ENCODE measurements around the gene CYB5D1.
"Not testable (repeated sequence)": the region's sequence is repeated elsewhere in the genome, so short reads cannot be mapped to it uniquely, and the experiment has no call there.

The CYB5D1 gene

DNA sequence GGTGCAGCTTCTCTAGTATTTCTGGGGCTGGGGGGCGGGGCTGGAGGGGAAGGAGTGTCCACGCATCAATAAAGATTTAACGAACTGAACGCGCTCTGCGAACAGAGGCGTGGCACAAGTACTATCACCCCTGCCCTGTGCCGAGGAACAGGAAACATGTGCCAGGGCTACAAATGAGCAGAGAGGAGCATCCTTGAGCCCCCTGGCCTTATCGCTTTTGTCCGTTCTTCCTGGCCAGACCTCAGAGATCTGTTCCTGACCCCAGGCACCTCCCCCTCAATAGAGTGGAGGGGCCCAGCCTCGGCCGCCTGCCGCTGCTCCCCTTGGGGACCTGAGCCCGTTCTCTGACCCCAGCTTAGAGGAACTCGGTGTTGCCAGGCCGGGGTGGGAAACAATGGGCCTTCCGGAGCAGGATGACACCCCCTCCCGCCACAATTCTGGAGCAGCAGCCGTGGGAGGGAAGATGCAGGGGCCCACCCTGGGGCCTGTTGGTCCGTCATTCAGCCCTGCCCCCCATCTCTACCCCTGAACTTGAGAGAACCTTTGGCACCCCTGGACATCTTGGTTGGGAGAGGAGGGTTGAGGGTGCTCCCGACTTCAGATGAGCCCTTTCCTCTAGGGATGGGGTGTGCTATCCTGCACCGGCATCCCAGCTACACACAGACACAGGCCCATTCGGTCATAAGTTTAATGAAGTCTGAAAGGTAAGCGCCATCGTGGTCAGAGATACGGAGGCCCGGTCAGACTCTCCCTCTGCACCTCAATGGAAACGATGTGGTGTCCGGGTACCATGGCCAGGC is 1.6 kb upstream of the CYB5D1 start:
- in situ Hi-C loops (cut with HindIII; ENCODE audit: low sequenced_read_pairs) = no loop called here

GRCh38 chr17:7856811-7857712 is 741 bp upstream of the CYB5D1 start, which contains the start of gene NAA38:
TSS of gene NAA38 (minus strand) at chr17:7857559. CDS start at chr17:7857463, 96 bp downstream.
- in situ Hi-C loops (cut with HindIII; ENCODE audit: low sequenced_read_pairs) = no loop called here

DNA sequence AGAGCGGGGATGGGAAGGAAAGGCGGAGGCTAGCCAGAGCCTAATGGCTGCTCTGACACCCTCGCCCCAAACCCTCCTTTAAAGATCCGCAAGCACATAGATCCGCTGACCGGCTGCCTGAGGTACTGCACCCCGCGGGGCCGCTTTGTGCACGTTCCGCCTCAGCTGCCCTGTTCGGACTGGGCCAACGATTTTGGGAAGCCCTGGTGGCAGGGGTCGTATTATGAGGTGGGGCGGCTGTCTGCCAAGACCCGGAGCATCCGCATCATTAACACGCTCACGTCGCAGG is 663 bp downstream of the CYB5D1 start:
- in situ Hi-C loops (cut with HindIII; ENCODE audit: low sequenced_read_pairs) = no loop called here

DNA sequence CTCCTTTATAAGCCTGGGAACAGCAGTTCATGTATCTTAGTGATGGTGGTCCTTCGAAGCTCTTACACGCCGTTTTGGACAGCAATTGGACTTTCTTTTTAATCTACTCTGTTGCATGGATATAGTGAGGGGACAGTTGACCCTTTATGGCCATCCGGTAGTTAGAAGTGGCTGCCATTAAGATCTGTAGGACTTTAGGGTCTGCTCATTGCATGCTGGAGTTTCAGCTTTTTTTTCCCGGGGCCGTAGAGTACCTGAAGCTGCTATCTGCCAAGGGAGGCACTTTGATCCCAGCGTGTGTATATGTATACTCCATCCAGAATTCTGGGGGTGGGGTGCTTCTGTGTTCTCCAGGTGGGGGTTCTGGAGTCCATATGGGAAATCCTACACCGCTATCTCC is 1.2 kb downstream of the CYB5D1 start:
- in situ Hi-C loops (cut with HindIII; ENCODE audit: low sequenced_read_pairs) = no loop called here

- in situ Hi-C loops (cut with HindIII; ENCODE audit: low sequenced_read_pairs) = no loop called here
Measured at GRCh38 chr17:7862692-7863437, 5.1 kb downstream of the CYB5D1 start.

DNA sequence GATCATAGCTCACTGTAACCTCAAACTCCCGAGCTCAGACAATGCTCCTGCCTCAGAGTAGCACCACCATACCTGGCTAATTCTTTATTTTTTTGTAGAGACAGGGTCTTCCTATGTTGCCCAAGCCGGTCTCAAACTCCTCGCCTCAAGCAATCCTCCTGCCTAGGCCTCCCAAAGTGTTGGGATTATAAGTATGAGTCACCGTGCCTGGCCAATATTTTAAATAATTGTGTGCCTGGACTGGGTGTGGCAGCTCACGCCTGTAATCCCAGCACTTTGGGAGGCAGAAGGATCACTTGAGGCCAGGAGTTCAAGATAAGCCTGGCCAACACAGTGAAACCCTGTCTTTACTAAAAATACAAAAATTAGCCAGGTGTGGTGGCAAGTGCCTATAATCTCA is 6.6 kb downstream of the CYB5D1 start:
- in situ Hi-C loops (cut with HindIII; ENCODE audit: low sequenced_read_pairs) = not testable (repeated sequence)

DNA sequence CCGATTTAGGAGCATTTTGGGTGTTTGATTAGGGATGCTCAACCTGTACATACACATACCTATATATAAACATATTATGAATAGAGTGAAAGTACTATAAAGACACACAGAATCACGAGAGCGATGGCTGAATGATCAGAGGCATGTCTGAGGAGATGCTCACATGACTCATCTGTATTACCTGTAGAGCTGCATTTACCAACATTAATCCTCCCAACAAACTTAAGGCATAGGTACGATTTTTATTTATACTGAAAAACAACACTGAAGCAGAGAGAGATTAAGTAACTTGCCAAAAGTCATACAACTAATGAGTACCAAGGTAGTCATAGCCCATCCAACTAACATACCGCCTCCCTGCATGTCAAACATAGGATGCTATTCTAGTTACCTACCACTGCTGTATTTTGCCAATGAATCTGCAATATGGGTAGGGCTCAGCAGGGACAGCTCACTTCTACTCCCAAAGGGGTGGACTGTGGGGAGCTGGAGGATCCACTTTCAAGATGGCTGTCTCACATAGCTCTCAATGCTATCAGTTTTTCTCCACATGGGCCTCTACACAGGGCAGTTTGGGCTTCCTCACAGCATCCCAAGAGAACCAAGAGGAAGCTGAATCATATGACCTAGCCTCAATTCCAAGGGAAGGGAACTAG is 7.3 kb downstream of the CYB5D1 start:
- in situ Hi-C loops (cut with HindIII; ENCODE audit: low sequenced_read_pairs) = no loop called here

- in situ Hi-C loops (cut with HindIII; ENCODE audit: low sequenced_read_pairs) = no loop called here
Measured at GRCh38 chr17:7867881-7868329, 10.1 kb downstream of the CYB5D1 start.

DNA sequence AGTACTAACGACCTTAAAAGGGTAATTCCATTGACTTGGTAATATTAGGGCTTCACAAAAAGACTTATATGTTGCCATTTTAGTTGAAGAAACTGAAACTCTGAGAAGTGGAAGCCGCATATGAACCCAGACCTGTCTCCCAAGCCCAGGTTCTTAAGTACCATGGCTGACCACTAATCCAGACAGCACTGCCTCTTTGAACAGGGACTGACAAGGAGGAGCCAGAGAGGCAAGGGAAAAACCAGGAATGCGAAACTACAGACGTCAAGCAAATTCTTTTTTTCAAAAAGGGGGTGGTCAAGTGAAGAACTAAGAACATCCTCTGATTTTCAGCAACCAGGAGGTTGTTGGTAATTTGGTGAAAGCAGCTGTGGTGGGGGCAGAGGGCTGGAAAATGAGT is 15.2 kb downstream of the CYB5D1 start:
- in situ Hi-C loops (cut with HindIII; ENCODE audit: low sequenced_read_pairs) = no loop called here

- in situ Hi-C loops (cut with HindIII; ENCODE audit: low sequenced_read_pairs) = no loop called here
Measured at GRCh38 chr17:7875804-7876370, 18.1 kb downstream of the CYB5D1 start.

DNA sequence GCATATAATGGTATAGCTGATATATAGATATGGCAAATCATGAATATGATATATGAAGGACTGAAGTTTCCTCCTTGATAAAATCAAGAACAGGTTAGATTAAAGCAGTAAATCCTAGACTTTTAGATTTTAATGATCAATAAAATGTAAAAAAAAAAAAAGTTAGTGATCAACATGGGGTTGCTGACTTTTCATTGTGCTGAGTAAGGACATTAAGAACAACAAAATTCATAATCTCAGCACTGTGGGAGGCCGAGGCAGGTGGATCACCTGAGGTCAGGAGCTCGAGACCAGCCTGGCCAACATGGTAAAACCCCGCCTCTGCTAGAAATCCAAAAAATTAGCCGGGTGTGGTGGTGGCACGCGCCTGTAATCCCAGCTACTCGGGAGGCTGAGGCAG is 20.4 kb downstream of the CYB5D1 start:
- in situ Hi-C loops (cut with HindIII; ENCODE audit: low sequenced_read_pairs) = no loop called here

DNA sequence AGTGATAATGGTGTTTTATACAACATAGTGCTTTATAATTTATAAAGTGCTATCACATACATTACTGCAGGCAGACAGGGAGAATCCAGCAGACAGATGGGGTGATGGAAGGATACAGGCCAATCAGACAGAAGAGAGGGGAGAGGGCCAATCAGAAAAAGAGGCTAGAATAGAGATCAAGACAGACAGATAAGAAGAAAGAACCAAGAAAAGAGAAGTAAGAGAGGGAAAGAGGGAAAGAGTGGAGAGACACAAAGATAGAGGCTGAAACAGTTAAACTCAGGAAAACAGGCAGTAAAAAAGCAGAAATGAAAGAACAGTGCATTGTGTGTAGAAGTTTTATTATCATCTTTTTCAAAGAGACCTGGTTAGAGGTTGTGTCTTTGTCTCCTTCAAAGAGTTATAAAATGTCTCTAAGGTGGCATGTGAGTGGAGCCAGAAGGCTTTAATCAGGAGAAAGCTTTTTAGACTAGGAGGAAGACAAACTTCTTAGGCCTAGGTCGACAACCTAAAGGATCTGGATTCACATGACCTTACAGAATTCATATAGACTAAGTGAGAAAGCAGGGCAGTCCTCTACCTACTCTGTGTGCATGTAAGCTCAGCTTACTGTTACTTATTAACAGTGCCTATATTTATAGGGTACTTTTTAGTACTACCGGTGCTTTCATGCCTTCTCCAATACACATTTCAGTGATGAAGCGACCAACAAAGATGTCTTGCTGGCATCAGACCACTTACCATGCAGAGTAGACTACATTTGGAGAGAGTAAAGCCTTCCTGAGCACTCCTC is 22.5 kb downstream of the CYB5D1 start:
- in situ Hi-C loops (cut with HindIII; ENCODE audit: low sequenced_read_pairs) = no loop called here

- in situ Hi-C loops (cut with HindIII; ENCODE audit: low sequenced_read_pairs) = no loop called here
Measured at GRCh38 chr17:7881276-7882054, 23.7 kb downstream of the CYB5D1 start.

- in situ Hi-C loops (cut with HindIII; ENCODE audit: low sequenced_read_pairs) = no loop called here
Measured at GRCh38 chr17:7882068-7882467, 24.3 kb downstream of the CYB5D1 start.

- in situ Hi-C loops (cut with HindIII; ENCODE audit: low sequenced_read_pairs) = no loop called here
Measured at GRCh38 chr17:7882629-7883028, 24.8 kb downstream of the CYB5D1 start.

GRCh38 chr17:7883781-7884386 is 26.1 kb downstream of the CYB5D1 start:
- in situ Hi-C loops (cut with HindIII; ENCODE audit: low sequenced_read_pairs) = no loop called here

GRCh38 chr17:7884581-7885366 is 27.0 kb downstream of the CYB5D1 start:
- in situ Hi-C loops (cut with HindIII; ENCODE audit: low sequenced_read_pairs) = no loop called here
